HCT116 (cell line): ENCODE data around the gene SERTAD4. TPM values are rescaled to one million over a fixed set of nuclear protein-coding genes. Genes with fewer than 3 reads are reported as not detected.
"Not testable (repeated sequence)": the region's sequence is repeated elsewhere in the genome, so short reads cannot be mapped to it uniquely, and the experiment has no call there.

ENCODE experiments used
- ATAC-seq: fragments of 200-7000 bp; cut with Tn5 transposase; 2 replicates; pipeline ENCODE4 v1.9.1; 2020; ENCODE audit warnings: mild to moderate bottlenecking, moderate library complexity
- BruUV-seq: library from RNA; stranded (reverse); fragments of 400-500 nt; replicated peaks from 2 replicates; lab custom pipeline; 2021; lab: Mats Ljungman, UMichigan
- CTCF ChIA-PET: fragments of 300-600 bp; sonication (Branson Sonifier 250); formaldehyde crosslinking; loops from one replicate; lab custom pipeline; 2021; ENCODE audit warnings: antibody characterized with exemption; lab: Charles Lee
- POLR2A ChIA-PET: fragments of 300-600, 350-600 bp; sonication (Branson Sonifier 250); formaldehyde crosslinking; loops from one replicate; lab custom pipeline; 2021; ENCODE audit warnings: antibody characterized with exemption; lab: Charles Lee
- RAD21 ChIA-PET, 2 experiments: fragments of 300-600 bp; sonication (Branson Sonifier 250); formaldehyde crosslinking; loops; one replicate each; lab custom pipeline; 2023; ENCODE audit warnings: low total read pairs in 2 of 2; ENCODE audit not compliant: uncharacterized antibody in 2 of 2, unreplicated experiment in 2 of 2, low non-redundant PET in 1 of 2; lab: Charles Lee
- DNase-seq: peaks from one replicate; pipeline ENCODE4 v3.0.0-alpha.2; 2010; ENCODE audit warnings: low read depth, low spot score
- H2AFZ ChIP-seq: fragments of 200-600 bp; shearing (Covaris generic), sonication (generic); 2 replicates; pipeline ENCODE4 v1.6.1; 2017; ENCODE audit warnings: low read depth, mixed run types, mixed read lengths, antibody characterized with exemption, low read length; ENCODE audit not compliant: poor library complexity, severe bottlenecking
- H3K27ac ChIP-seq: 2 replicates; pipeline ENCODE4 v1.5.1; 2012; ENCODE audit warnings: low read depth, low read length
- H3K27me3 ChIP-seq: fragments of 200-600 bp; sonication (generic); 2 replicates; pipeline ENCODE4 v1.6.1; 2016; ENCODE audit warnings: mixed run types, low read length, mixed read lengths; ENCODE audit not compliant: insufficient read depth
- H3K36me3 ChIP-seq, 2 experiments: fragments of 200-500 bp in 1 of 2; fragments of 200-600 bp in 1 of 2; sonication (Bioruptor generic) in 1 of 2; sonication (generic) in 1 of 2; 2 replicates each; pipeline versions ENCODE4 v1.5.1 to v1.6.1; 2014 to 2016; ENCODE audit warnings: low read length in 2 of 2, inconsistent platforms in 1 of 2, mixed read lengths in 1 of 2, mixed run types in 1 of 2; ENCODE audit not compliant: insufficient read depth in 2 of 2, control insufficient read depth in 1 of 2
- H3K4me1 ChIP-seq, 2 experiments: fragments of 200-600 bp in 1 of 2; sonication (generic) in 1 of 2; 2 replicates each; pipeline versions ENCODE4 v1.5.1 to v1.6.1; 2012 to 2017; ENCODE audit warnings: low read length in 2 of 2, inconsistent platforms in 1 of 2, mild to moderate bottlenecking in 1 of 2, mixed read lengths in 1 of 2, mixed run types in 1 of 2, moderate library complexity in 1 of 2; ENCODE audit not compliant: insufficient read depth in 2 of 2, control insufficient read depth in 1 of 2
- H3K4me2 ChIP-seq: fragments of 200-600 bp; sonication (generic); 2 replicates; pipeline ENCODE4 v1.6.1; 2017; ENCODE audit warnings: mixed run types, low read length, mixed read lengths
- H3K4me3 ChIP-seq, 2 experiments: fragments of 200-600 bp in 1 of 2; sonication (generic) in 1 of 2; replicated peaks in 1 of 2; 2 replicates each; pipeline ENCODE4 v1.5.1; 2011 to 2016; ENCODE audit warnings: low read length in 2 of 2, control low read depth in 1 of 2, low read depth in 1 of 2, mild to moderate bottlenecking in 1 of 2, mixed read lengths in 1 of 2, mixed run types in 1 of 2
- H3K79me2 ChIP-seq: fragments of 200-600 bp; sonication (generic); 2 replicates; pipeline ENCODE4 v1.6.1; 2017; ENCODE audit warnings: mild to moderate bottlenecking, mixed run types, low read length, moderate library complexity, mixed read lengths; ENCODE audit not compliant: insufficient read depth
- H3K9ac ChIP-seq: fragments of 200-600 bp; sonication (generic); 2 replicates; pipeline ENCODE4 v1.6.1; 2016; ENCODE audit warnings: low read length, mixed read lengths
- H3K9me2 ChIP-seq: fragments of 200-600 bp; sonication (generic), shearing (Covaris generic); 2 replicates; pipeline ENCODE4 v1.6.1; 2017; ENCODE audit warnings: mixed run types, mild to moderate bottlenecking, moderate library complexity; ENCODE audit not compliant: insufficient read depth
- H3K9me3 ChIP-seq, 2 experiments: fragments of 200-500 bp in 1 of 2; fragments of 200-600 bp in 1 of 2; sonication (Bioruptor generic) in 1 of 2; sonication (generic) in 1 of 2; 2 replicates each; pipeline ENCODE4 v1.6.1; 2014 to 2017; ENCODE audit warnings: low read length in 2 of 2, mixed read lengths in 2 of 2, inconsistent platforms in 1 of 2, low read depth in 1 of 2, mild to moderate bottlenecking in 1 of 2, mixed run types in 1 of 2, moderate library complexity in 1 of 2; ENCODE audit not compliant: control insufficient read depth in 1 of 2, insufficient read depth in 1 of 2
- H4K20me1 ChIP-seq: fragments of 200-600 bp; sonication (generic), shearing (Covaris generic); 2 replicates; pipeline ENCODE4 v1.6.1; 2017; ENCODE audit warnings: mixed run types, mild to moderate bottlenecking, moderate library complexity; ENCODE audit not compliant: insufficient read depth
- CBX3 ChIP-seq: IDR thresholded peaks from 2 replicates; pipeline ENCODE4 v1.6.1; 2012; ENCODE audit warnings: low read depth
- ELF1 ChIP-seq: IDR thresholded peaks from 2 replicates; pipeline ENCODE4 v1.6.1; 2012; ENCODE audit warnings: low read depth, borderline replicate concordance
- EZH2 ChIP-seq: fragments of 200-600 bp; sonication (generic); IDR thresholded peaks from 2 replicates; pipeline ENCODE4 v1.6.1; 2017; ENCODE audit warnings: antibody characterized with exemption, mixed run types
- EZH2phosphoT487 ChIP-seq: fragments of 200-600 bp; IDR thresholded peaks from 2 replicates; pipeline ENCODE4 v1.6.1; 2018; ENCODE audit warnings: antibody characterized with exemption, borderline replicate concordance
- FOSL1 ChIP-seq: IDR thresholded peaks from 2 replicates; pipeline ENCODE4 v1.6.1; 2012; ENCODE audit warnings: low read depth
- JUND ChIP-seq: IDR thresholded peaks from 2 replicates; pipeline ENCODE4 v1.6.1; 2012
- MAX ChIP-seq: IDR thresholded peaks from 2 replicates; pipeline ENCODE4 v1.6.1; 2012
- POLR2A ChIP-seq: IDR thresholded peaks from 2 replicates; pipeline ENCODE4 v1.7.0; 2011; ENCODE audit warnings: borderline replicate concordance; ENCODE audit not compliant: insufficient read depth, insufficient read length; ENCODE audit errors: extremely low read depth
- POLR2AphosphoS5 ChIP-seq: IDR thresholded peaks from 2 replicates; pipeline ENCODE4 v1.6.1; 2011; ENCODE audit warnings: mild to moderate bottlenecking, low read depth, low read length, moderate library complexity
- intact Hi-C: fragments of 100-400 bp; cut with micrococcal nuclease; formaldehyde crosslinking; loops from 2 replicates; pipeline ENCODE4 v1.10.0; 2022
- total RNA-seq: library from RNA; stranded (reverse); gene quantifications from one replicate; pipeline ENCODE4 v1.2.1, GENCODE V29; 2021; ENCODE audit not compliant: unreplicated experiment
- TF ChIP-seq, protein P1 (sequence below), 3 experiments: fragments of 200-600 bp in 1 of 3; sonication (generic) in 1 of 3; IDR thresholded peaks in 2 of 3; conservative IDR thresholded peaks in 1 of 3; 2 replicates each; pipeline ENCODE4 v1.5.1; 2012 to 2017; ENCODE audit warnings: low read depth in 2 of 3, low read length in 2 of 3, antibody characterized with exemption in 1 of 3, borderline replicate concordance in 1 of 3, control low read depth in 1 of 3, mild to moderate bottlenecking in 1 of 3, mixed read lengths in 1 of 3, mixed run types in 1 of 3, moderate library complexity in 1 of 3; ENCODE audit not compliant: insufficient read depth in 1 of 3
- TF ChIP-seq, protein P2 (sequence below): IDR thresholded peaks from 2 replicates; pipeline ENCODE4 v1.6.1; 2011; ENCODE audit warnings: mild to moderate bottlenecking, low read length, moderate library complexity; ENCODE audit not compliant: insufficient replicate concordance; ENCODE audit errors: extremely low read depth

The SERTAD4 gene
- total RNA-seq, 1 experiment from 2014 or later, result 0.07 TPM

- H3K9me3 ChIP-seq, H3K4me2 ChIP-seq, H3K4me3 ChIP-seq, POLR2A ChIA-PET, intact Hi-C loops, H3K9ac ChIP-seq, BruUV-seq, H4K20me1 ChIP-seq, H3K27ac ChIP-seq, H3K4me1 ChIP-seq, ATAC-seq, CTCF ChIA-PET, H3K79me2 ChIP-seq, H2AFZ ChIP-seq, H3K36me3 ChIP-seq, DNase-seq, H3K9me2 ChIP-seq: not testable (repeated sequence)
- RAD21 ChIA-PET, result interaction anchor here in 1 of 2 experiments (1.0 kb wide), 1 partner anchor 45 kb away, joined by 4 read pairs; no protein-coding TSS in a partner anchor
- peaks cover 13% of the 10 kb centered on the region; the same call in 1 of the 2 replicates for H3K27me3 ChIP-seq
Observed at GRCh38 chr1:210265392-210265955, 32.9 kb downstream of the SERTAD4 start.

DNA sequence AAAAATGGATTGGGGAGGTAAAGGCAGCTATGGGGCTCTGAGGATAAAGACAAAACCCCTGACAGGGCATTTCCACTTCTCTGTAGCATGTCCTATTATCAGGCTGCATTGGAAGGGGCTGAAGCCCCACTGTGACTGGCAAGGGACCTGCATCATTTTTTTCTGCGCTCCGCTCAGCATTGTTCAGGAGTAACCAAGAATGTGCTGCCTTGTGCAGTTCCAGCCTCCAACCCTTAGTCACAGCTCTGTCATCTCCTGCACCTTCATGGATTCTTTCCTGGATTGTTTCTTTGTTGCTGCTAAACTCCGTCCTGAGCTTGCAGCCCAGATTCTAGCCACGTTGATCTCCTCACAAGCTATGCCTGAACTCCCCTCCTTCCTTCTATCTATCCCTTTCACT is 37.4 kb downstream of the SERTAD4 start:
- Histone ChIP-seq H3K4me2 (no peak overlapping the region), H3K27ac (no peak overlapping the region), H3K9me3 (no peaks in the 10 kb centered on the region), H2AFZ (no peak overlapping the region), H3K9ac (no peak overlapping the region), H3K27me3 (no peaks in the 10 kb centered on the region), H3K4me1 (no peaks in the 10 kb centered on the region), H3K9me2 (no peaks in the 10 kb centered on the region), H3K4me3 (no peak overlapping the region), H4K20me1 (no peaks in the 10 kb centered on the region), H3K36me3 (no peaks in the 10 kb centered on the region), H3K79me2 (no peaks in the 10 kb centered on the region)
- ChIA-PET POLR2A (no interaction called here), CTCF (no interaction called here), RAD21 (no interaction called here)
- BruUV-seq, result no TSS peak
- ATAC-seq (no peak), DNase-seq (no peak)
- intact Hi-C loops, result no loop called here
- TF ChIP-seq ELF1 (no peak), EZH2phosphoT487 (no peak), CBX3 (no peak), MAX (no peak), POLR2AphosphoS5 (no peak), FOSL1 (no peak), JUND (no peak), POLR2A (no peak), EZH2 (no peak)
- TF ChIP-seq, protein P1, sequence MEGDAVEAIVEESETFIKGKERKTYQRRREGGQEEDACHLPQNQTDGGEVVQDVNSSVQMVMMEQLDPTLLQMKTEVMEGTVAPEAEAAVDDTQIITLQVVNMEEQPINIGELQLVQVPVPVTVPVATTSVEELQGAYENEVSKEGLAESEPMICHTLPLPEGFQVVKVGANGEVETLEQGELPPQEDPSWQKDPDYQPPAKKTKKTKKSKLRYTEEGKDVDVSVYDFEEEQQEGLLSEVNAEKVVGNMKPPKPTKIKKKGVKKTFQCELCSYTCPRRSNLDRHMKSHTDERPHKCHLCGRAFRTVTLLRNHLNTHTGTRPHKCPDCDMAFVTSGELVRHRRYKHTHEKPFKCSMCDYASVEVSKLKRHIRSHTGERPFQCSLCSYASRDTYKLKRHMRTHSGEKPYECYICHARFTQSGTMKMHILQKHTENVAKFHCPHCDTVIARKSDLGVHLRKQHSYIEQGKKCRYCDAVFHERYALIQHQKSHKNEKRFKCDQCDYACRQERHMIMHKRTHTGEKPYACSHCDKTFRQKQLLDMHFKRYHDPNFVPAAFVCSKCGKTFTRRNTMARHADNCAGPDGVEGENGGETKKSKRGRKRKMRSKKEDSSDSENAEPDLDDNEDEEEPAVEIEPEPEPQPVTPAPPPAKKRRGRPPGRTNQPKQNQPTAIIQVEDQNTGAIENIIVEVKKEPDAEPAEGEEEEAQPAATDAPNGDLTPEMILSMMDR (IDR thresholded peaks at IDR 0.05 in 2 of 3, conservative IDR thresholded peaks at IDR 0.05 in 1 of 3; ENCODE audit: borderline replicate concordance in 1 of 3, insufficient read depth in 1 of 3, low read depth in 2 of 3, low read length in 2 of 3), result no peak
- TF ChIP-seq, protein P2, sequence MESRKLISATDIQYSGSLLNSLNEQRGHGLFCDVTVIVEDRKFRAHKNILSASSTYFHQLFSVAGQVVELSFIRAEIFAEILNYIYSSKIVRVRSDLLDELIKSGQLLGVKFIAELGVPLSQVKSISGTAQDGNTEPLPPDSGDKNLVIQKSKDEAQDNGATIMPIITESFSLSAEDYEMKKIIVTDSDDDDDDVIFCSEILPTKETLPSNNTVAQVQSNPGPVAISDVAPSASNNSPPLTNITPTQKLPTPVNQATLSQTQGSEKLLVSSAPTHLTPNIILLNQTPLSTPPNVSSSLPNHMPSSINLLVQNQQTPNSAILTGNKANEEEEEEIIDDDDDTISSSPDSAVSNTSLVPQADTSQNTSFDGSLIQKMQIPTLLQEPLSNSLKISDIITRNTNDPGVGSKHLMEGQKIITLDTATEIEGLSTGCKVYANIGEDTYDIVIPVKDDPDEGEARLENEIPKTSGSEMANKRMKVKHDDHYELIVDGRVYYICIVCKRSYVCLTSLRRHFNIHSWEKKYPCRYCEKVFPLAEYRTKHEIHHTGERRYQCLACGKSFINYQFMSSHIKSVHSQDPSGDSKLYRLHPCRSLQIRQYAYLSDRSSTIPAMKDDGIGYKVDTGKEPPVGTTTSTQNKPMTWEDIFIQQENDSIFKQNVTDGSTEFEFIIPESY, result no peak
